ENCODE data around the gene ZNF563.

Gene ZNF563

DNA sequence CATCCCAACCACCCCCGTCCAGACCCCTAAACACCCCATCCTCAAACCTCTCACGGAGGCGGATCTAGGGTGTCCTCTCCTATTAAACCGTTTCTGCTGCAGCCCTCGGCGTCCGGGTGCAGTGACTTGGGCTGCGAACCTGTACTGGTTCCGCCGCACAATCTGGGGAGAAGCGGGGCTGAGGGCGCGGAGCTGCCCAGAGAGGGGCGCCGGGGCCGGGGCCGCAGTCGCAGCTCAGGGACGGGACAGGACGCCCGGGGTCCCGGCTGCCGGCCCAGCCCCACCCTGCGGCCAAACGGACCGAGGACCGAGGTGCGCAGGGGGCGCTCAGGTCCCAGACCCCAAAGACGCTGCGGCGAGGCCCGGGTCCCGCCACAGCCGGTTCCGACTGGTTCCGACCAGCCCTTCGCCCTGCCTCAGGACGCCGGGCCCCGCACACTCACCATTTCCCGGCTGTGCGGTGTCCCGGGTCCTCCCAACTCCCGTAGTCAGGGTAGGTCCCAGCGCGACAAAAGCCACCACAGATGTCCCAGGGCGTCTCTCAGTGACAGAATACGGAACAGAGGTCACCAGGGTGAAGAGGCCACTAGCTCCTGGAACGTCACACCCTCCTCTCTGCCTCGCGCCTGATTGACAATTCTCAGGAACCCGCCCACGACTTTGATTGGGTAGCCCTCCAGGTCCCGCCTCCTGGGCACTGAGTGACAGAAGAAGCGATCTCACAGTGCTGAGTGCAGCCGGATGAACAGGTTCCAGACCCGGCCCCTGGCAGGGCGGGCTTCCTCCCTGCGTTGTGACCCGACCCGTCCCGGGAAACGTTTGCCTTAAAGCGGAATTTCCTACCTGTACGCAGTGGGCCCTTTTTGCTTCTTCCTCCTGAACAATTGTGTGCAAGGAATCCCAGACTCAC lies 38.9 kb downstream of the ZNF563 start, which contains the start of gene ZNF44:
Gene ZNF44 (minus strand): TSS at position 635 of the 910 bp plus-strand sequence. CDS start 189 bp downstream, at position 446.
- DNase-seq = peak; percentile 92 to 95

DNA sequence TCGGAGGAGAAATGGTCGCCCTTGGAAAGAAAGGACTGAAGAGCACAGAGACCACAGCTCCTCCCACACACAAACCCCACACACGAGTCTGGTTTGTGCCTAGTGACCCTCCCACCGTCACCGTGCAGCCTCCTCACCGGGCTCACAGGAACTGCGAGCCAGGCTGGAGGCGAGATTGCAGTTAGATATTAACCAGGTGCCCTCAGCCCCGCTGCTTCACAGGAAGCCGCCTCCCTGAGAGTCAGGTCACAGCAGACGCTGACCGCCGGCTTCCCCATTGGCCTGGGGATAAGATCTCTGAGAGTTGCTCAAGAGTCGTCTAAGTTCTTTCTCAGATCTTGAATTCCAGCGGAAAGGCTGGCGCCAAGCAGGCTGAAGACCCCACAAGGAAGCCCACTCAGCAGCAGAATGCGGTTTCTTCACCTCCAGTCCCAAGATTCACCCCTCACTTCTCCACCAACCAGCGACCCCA lies 39.6 kb downstream of the ZNF563 start:
- peak; percentile 45 to 73 for DNase-seq

- DNase-seq = no peak
Observed at GRCh38 chr19:12289790-12290065, 43.7 kb downstream of the ZNF563 start.

DNA sequence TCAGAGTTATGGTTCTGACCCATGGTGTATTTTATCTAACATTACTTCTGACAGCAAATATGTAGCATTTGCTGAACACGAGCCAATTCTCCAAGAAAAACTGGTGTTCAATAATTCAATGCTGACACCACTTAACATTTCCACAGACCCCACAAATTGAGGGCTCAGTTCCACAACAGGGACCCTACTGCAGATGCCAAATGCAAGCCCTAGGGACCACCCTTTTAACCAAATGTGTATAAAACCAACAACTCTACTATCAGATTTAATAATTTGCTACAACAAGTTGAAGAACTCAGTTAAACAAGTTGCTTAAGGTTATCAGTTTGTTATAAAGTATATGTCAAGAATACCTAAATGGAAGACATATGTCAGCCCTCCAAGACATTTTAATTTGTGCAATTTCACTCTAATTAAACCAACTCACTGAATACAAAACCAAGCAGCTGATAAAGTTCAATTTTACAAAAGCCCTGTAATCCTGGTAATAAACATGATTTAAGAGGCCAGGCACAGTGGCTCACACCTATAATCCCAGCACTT lies 45.4 kb downstream of the ZNF563 start:
- DNase-seq = no peak

- DNase-seq = no peak
Observed at GRCh38 chr19:12284631-12285030, 48.8 kb downstream of the ZNF563 start.

GRCh38 chr19:12284226-12284625 lies 49.2 kb downstream of the ZNF563 start:
- DNase-seq = no peak

DNA sequence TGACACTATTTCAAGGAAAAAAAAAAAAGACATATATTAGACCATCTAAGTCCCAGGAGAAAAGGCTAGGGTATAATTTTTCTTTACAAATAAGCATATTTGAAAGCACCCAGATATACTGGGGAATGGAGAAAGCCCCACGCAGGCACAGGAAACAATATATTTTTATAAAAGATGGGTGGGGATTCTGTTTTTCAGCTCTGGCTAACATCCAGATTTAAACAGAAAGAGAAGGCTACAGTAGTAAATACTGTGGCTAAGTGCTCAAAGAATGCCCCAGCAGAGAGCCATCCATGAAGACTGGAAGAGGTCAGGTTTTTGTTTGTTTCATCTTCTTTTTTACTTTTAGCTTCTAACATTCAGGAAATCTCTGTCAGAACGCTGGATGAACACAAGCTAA lies 54.7 kb downstream of the ZNF563 start:
- DNase-seq = no peak

DNA sequence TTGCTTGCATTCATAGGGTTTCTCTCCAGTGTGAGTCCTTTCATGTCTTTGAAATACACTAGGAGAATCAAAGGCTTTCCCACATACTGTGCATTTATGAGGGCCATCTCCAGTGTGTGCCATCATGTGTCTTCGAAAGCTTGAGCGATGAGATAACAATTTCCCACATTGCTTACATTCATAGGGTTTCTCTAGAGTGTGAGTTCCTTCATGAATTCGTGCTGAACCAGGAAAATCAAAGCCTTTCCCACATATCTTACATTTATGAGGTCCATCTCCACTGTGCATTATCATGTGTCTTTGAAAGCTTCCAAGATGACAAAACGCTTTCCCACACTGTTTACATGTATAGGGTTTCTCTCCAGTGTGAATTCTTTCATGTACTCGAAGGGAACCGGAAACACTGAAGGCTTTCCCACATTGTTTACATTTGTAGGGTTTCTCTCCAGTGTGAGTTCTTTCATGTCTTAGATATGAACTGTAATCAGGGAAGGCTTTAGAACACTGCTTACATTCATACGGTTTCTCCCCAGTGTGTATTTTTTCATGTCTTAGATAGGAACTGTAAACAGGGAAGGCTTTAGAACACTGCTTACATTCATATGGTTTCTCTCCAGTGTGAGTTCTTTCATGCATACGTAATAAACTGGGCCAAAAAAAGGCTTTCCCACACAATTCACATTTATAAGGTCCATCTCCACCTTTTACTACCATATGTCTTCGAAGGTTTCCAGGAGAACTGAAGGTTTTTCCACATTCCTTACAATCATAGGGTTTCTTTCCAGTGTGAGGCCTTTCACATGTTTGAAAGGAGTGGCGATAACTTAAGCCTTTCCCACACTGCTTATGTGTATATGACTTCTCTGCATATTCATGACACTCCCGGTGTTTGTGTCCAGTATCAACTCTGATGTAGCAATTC lies 60.2 kb downstream of the ZNF563 start:
- DNase-seq = no peak

DNA sequence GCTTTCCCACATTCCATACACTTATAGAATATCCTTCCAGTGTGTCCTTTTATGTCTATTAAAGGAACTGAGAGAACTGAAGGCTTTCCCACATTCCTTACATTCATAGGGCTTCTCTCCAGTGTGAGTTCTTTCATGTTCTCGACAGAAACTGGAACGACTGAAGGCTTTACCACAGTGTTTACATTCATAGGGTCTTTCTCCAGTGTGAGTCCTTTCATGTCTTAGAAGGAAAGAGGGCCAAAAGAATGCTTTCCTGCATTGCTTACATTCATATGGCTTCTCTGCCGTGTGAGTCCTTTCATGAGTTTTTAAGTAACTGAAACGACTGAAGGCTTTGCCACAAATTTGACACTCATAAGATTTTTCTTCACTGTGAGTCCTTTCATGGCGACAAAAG lies 61.0 kb downstream of the ZNF563 start:
- no peak for DNase-seq

DNA sequence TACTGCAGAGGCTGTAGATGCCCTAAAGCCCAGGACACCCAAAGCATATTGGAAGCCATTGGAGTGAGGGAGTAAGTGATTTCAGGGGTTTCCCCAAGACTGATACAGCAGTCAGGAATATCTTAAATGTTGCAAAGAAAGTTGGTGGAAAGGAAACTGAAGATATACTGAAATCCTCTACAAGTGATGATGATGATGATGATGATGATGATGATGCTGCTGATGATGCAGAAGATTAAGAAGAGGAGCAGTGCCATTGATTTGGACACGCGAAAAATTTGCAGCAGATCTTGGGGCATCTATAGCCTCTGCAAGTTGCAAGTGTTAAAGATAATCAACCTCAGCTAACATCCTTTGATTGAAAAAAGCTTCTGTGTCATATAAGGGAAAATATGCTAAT lies 62.6 kb downstream of the ZNF563 start:
- no peak for DNase-seq
